OCI-LY7 (cell line): ENCODE data around the gene CCNK. TPM values are rescaled to one million over a fixed set of nuclear protein-coding genes. Genes with fewer than 3 reads are reported as not detected.

Source experiments
- BruUV-seq: library from RNA; stranded (reverse); fragments of 400-500 nt; replicated peaks from 2 replicates; lab custom pipeline; 2021; lab: Mats Ljungman, UMichigan
- CTCF ChIA-PET: fragments of 300-600 bp; sonication (Branson Sonifier 250); formaldehyde crosslinking; loops from one replicate; lab custom pipeline; 2022; ENCODE audit warnings: antibody characterized with exemption; ENCODE audit not compliant: unreplicated experiment; lab: Charles Lee
- POLR2A ChIA-PET: fragments of 300-600 bp; sonication (Branson Sonifier 250); formaldehyde crosslinking; loops from one replicate; lab custom pipeline; 2022; ENCODE audit warnings: antibody characterized with exemption; lab: Charles Lee
- DNase-seq: peaks from one replicate; pipeline ENCODE4 v3.0.0-alpha.2; 2015; ENCODE audit warnings: low spot score
- H2AFZ ChIP-seq: fragments of 200-600 bp; sonication (generic), shearing (Covaris generic); 2 replicates; pipeline ENCODE4 v1.6.1; 2014; ENCODE audit warnings: mild to moderate bottlenecking, antibody characterized with exemption, low read length, moderate library complexity
- H3K27ac ChIP-seq: fragments of 200-600 bp; sonication (generic); 2 replicates; pipeline ENCODE4 v1.5.1; 2014; ENCODE audit warnings: mixed run types, low read depth, mild to moderate bottlenecking, moderate library complexity, low read length, inconsistent platforms; ENCODE audit not compliant: poor library complexity, severe bottlenecking
- H3K36me3 ChIP-seq: fragments of 200-600 bp; sonication (generic); 2 replicates; pipeline ENCODE4 v1.6.1; 2014; ENCODE audit warnings: mild to moderate bottlenecking, antibody characterized with exemption, low read length, moderate library complexity, mixed read lengths; ENCODE audit not compliant: insufficient read depth
- H3K4me1 ChIP-seq: fragments of 200-600 bp; sonication (generic); 2 replicates; pipeline ENCODE4 v1.5.1; 2014; ENCODE audit warnings: mild to moderate bottlenecking, low read length; ENCODE audit not compliant: insufficient read depth, poor library complexity, severe bottlenecking
- H3K4me2 ChIP-seq: fragments of 200-600 bp; sonication (generic); 2 replicates; pipeline ENCODE4 v1.6.1; 2014; ENCODE audit warnings: mild to moderate bottlenecking, low read length
- H3K4me3 ChIP-seq: fragments of 200-600 bp; sonication (generic); 2 replicates; pipeline ENCODE4 v1.5.1; 2014; ENCODE audit warnings: mild to moderate bottlenecking, low read depth, low read length; ENCODE audit not compliant: poor library complexity, severe bottlenecking
- H3K79me2 ChIP-seq: fragments of 200-600 bp; sonication (generic); 2 replicates; pipeline ENCODE4 v1.6.1; 2016; ENCODE audit warnings: low read depth, mild to moderate bottlenecking, low read length, moderate library complexity, mixed read lengths; ENCODE audit not compliant: insufficient read depth
- H3K9me2 ChIP-seq: fragments of 200-600 bp; sonication (generic); 2 replicates; pipeline ENCODE4 v1.6.1; 2016; ENCODE audit warnings: mild to moderate bottlenecking, low read length, mixed read lengths; ENCODE audit not compliant: insufficient read depth
- H3K9me3 ChIP-seq: fragments of 200-600 bp; sonication (generic); 2 replicates; pipeline ENCODE4 v1.6.1; 2014; ENCODE audit warnings: mild to moderate bottlenecking, mixed run types, low read length, mixed read lengths
- H4K20me1 ChIP-seq: fragments of 200-600 bp; sonication (generic); 2 replicates; pipeline ENCODE4 v1.6.1; 2014; ENCODE audit warnings: mild to moderate bottlenecking, antibody characterized with exemption, low read length, moderate library complexity, mixed read lengths; ENCODE audit not compliant: insufficient read depth
- CTCF ChIP-seq: fragments of 200-600 bp; sonication (generic); conservative IDR thresholded peaks from 2 replicates; pipeline ENCODE4 v1.5.1; 2014; ENCODE audit warnings: mild to moderate bottlenecking, antibody characterized with exemption, low read length, moderate library complexity, mixed read lengths
- EZH2phosphoT487 ChIP-seq: fragments of 200-600 bp; sonication (generic); IDR thresholded peaks from 2 replicates; pipeline ENCODE4 v1.6.1; 2018; ENCODE audit warnings: low read depth, borderline replicate concordance, mild to moderate bottlenecking, mixed run types, antibody characterized with exemption, low read length, moderate library complexity, mixed read lengths
- intact Hi-C: fragments of 100-400 bp; cut with micrococcal nuclease; formaldehyde crosslinking; loops from one replicate; pipeline ENCODE4 v1.10.0; 2022; ENCODE audit not compliant: unreplicated experiment
- total RNA-seq, 2 experiments: library from RNA; depleted of rRNA in 1 of 2; stranded (reverse); fragments of >200 nt in 1 of 2; shearing (Covaris generic) in 1 of 2; gene quantifications; 2 replicates each; pipeline ENCODE4 v1.2.3, GENCODE V29; 2014 to 2022

The CCNK gene
- total RNA-seq, 2 experiments from 2014 or later = 25.1 to 69.0 TPM

- Histone ChIP-seq H3K79me2 (no peaks in the 10 kb centered on the region), H3K4me3 (no peak overlapping the region), H3K27ac (no peak overlapping the region), H3K9me2 (no peaks in the 10 kb centered on the region), H3K4me2 (no peak overlapping the region), H2AFZ (no peak overlapping the region), H4K20me1 (no peaks in the 10 kb centered on the region), H3K36me3 (peaks cover 95% of the 10 kb centered on the region), H3K4me1 (no peaks in the 10 kb centered on the region), H3K9me3 (no peaks in the 10 kb centered on the region)
- intact Hi-C loops = no loop called here
- ChIA-PET POLR2A (no interaction called here), CTCF (no interaction called here)
- no TSS peak for BruUV-seq
- TF ChIP-seq EZH2phosphoT487 (no peak), CTCF (no peak)
- no peak for DNase-seq
Observed at GRCh38 chr14:99506276-99506675, 25.1 kb downstream of the CCNK start.

- ChIA-PET POLR2A (interaction anchor here (0.6 kb wide), 1 partner anchor 216 kb away, joined by 3 read pairs; no protein-coding TSS in a partner anchor), CTCF (interaction anchor here (0.6 kb wide), 1 partner anchor 440 kb away, joined by 3 read pairs; no protein-coding TSS in a partner anchor)
- Histone ChIP-seq H3K4me1 (no peaks in the 10 kb centered on the region), H3K27ac (no peak overlapping the region), H3K4me2 (no peak overlapping the region), H3K9me3 (no peaks in the 10 kb centered on the region), H3K79me2 (no peaks in the 10 kb centered on the region), H3K4me3 (no peak overlapping the region), H2AFZ (no peak overlapping the region), H3K9me2 (no peaks in the 10 kb centered on the region), H4K20me1 (no peaks in the 10 kb centered on the region), H3K36me3 (peaks cover 81% of the 10 kb centered on the region)
- no peak for DNase-seq
- TF ChIP-seq EZH2phosphoT487 (no peak), CTCF (no peak)
- no TSS peak for BruUV-seq
- intact Hi-C loops = no loop called here
Observed at GRCh38 chr14:99507860-99508640, 26.8 kb downstream of the CCNK start.
